NCI-H2227 (cell line): ENCODE results near the gene DDIT3.

Source experiments
- DNase-seq: peaks from one replicate; lab custom pipeline; 2025; ENCODE audit not compliant: unreplicated experiment; lab: John Stamatoyannopoulos, UW

Gene DDIT3

GRCh38 chr12:57470286-57470969 lies 49.9 kb downstream of the DDIT3 start:
- no peak for DNase-seq

- DNase-seq = no peak
These were observed 50.8 kb downstream of the DDIT3 start for GRCh38 chr12:57469296-57470164.

DNA sequence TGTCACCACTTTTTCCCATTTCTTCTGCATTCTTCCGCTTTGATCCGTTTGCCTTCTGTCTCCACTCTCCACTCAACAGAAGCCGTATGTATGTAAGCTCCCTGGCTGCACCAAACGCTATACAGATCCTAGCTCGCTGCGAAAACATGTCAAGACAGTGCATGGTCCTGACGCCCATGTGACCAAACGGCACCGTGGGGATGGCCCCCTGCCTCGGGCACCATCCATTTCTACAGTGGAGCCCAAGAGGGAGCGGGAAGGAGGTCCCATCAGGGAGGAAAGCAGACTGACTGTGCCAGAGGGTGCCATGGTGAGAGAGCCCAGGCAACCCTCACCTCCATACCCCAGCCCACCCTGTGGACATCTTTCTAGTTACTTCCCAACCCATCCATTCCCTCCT lies 52.4 kb downstream of the DDIT3 start:
- DNase-seq = no peak

DNA sequence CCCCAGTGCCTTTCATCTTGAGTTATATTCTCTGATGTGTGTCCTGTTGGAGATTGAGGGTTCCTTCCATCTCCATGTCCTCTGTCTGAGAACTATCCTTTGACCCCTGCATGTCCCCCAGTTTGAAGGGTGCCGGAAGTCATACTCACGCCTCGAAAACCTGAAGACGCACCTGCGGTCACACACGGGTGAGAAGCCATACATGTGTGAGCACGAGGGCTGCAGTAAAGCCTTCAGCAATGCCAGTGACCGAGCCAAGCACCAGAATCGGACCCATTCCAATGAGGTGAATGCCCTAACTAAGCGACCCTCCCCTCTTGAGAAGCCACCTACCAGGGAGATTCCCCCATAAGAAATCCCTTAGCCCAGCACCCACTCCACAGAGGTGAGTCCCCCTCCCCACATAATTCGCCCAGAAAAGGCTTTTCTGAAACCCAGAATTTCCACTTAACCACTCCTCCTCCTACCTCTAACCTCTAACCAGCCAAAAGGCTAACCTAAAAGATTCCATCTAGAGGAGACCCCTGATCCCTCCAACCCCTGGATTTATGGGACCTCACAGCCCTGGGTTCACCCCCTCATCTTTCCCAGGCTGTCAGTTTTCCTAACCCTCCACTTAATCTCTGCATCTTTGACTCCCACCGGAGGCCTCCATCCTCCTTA lies 53.0 kb downstream of the DDIT3 start:
- DNase-seq = no peak
